HFFc6 (cell line): Measurements from ENCODE around the gene CDH2. TPM values are rescaled to one million over a fixed set of nuclear protein-coding genes. Genes with fewer than 3 reads are reported as not detected.

Experiments
- DNase-seq: peaks from one replicate; pipeline ENCODE4 v3.0.0-alpha.2; 2018
- H3K27ac Mint-ChIP-seq: 2 replicates; pipeline ENCODE4 v1.8.0; 2020; ENCODE audit warnings: mild to moderate bottlenecking, mixed read lengths
- H3K27me3 Mint-ChIP-seq: 2 replicates; pipeline ENCODE4 v1.8.0; 2021; ENCODE audit warnings: mild to moderate bottlenecking, moderate library complexity, mixed read lengths; ENCODE audit not compliant: insufficient read depth
- H3K36me3 Mint-ChIP-seq: 2 replicates; pipeline ENCODE4 v1.8.0; 2021; ENCODE audit warnings: low read depth, mixed read lengths
- H3K4me1 Mint-ChIP-seq: 2 replicates; pipeline ENCODE4 v1.8.0; 2020; ENCODE audit warnings: low read depth, mixed read lengths
- H3K4me3 Mint-ChIP-seq: 2 replicates; pipeline ENCODE4 v1.8.0; 2020; ENCODE audit warnings: mild to moderate bottlenecking, moderate library complexity, mixed read lengths
- H3K9me3 Mint-ChIP-seq: 2 replicates; pipeline ENCODE4 v1.8.0; 2020; ENCODE audit warnings: mild to moderate bottlenecking, mixed read lengths
- total RNA-seq, 6 experiments: library from RNA; stranded (reverse); fragmentation: NEBNext Ultra II Directional; extraction: Animal tissue kit (Norgen Biotek cat#: 25700); gene quantifications; 2 replicates in 1 of 6; 3 replicates in 5 of 6; pipeline ENCODE4 v1.2.3, GENCODE V29; 2021
- TF ChIP-seq, protein P1 (sequence below): fragments of 200-600 bp; sonication (generic); IDR thresholded peaks from 2 replicates; pipeline ENCODE4 v1.5.0; 2021; ENCODE audit warnings: antibody characterized with exemption, mild to moderate bottlenecking

CDH2 gene
- total RNA-seq, 6 experiments from 2014 or later = 194 to 317 (median 206) TPM

DNA sequence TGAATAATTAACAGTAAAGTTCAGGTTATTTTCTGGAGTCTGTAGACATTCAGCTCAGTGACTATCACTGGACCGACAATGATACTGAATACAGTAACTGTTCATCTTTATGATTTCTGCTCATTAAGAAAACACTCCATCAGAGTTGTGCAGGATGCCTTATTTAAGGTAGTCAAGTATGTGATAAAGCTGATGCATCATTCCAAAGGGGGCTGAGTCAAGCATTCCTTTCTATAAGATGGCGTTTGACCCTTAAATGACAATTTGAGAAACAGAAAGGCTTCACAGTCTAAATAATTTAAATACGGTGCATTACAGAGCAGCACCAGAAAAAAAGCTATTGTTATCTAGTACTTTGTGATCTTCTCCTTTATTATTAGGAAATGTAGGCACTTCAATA, 131.1 kb downstream of the CDH2 start:
- Mint-ChIP-seq H3K9me3 (no peaks in the 10 kb centered on the region), H3K36me3 (peaks cover 28% of the 10 kb centered on the region; the same call in 1 of the 2 replicates), H3K4me3 (peak overlapping the region; percentile 73), H3K27ac (peak overlapping the region; percentile 84), H3K4me1 (peaks cover 69% of the 10 kb centered on the region), H3K27me3 (peaks cover 5% of the 10 kb centered on the region)
- DNase-seq = peak; percentile 14
- TF ChIP-seq, protein P1, sequence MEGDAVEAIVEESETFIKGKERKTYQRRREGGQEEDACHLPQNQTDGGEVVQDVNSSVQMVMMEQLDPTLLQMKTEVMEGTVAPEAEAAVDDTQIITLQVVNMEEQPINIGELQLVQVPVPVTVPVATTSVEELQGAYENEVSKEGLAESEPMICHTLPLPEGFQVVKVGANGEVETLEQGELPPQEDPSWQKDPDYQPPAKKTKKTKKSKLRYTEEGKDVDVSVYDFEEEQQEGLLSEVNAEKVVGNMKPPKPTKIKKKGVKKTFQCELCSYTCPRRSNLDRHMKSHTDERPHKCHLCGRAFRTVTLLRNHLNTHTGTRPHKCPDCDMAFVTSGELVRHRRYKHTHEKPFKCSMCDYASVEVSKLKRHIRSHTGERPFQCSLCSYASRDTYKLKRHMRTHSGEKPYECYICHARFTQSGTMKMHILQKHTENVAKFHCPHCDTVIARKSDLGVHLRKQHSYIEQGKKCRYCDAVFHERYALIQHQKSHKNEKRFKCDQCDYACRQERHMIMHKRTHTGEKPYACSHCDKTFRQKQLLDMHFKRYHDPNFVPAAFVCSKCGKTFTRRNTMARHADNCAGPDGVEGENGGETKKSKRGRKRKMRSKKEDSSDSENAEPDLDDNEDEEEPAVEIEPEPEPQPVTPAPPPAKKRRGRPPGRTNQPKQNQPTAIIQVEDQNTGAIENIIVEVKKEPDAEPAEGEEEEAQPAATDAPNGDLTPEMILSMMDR = no peak

DNA sequence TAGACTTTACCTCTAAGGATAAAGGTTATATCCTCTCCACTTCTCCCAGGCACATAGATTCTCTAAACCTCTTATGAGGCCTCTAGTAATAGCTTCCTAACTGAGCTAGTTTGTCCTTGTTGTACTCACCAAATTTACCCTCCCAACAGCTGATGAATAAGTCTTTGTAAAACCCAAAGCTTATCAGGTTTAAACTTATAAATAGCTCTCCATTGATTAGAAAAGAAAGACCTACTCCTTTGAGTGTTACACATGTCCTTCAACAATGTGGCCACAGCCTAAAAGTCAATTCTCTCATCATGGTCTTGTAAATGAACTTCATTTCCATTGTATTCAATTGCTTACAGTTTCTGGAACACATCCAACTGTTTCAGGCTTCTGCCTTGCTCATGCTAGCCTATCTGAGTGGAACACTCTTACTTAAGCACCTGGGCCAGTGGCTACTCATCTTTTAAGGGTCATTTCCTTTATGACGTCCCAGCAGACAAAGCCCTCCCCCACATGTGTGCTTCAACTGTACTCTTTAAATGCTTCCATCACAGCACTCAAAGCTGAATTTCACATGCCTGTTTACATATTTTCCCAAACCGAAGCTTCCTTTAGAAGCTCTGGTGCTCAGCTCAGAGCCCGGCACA, 131.6 kb downstream of the CDH2 start:
- peaks cover 33% of the 10 kb centered on the region; the same call in 1 of the 2 replicates for H3K36me3 Mint-ChIP-seq
- H3K27ac Mint-ChIP-seq = peak overlapping the region; percentile 84
- DNase-seq = peak; percentile 39
- H3K4me1 Mint-ChIP-seq = peaks cover 74% of the 10 kb centered on the region
- peaks cover 5% of the 10 kb centered on the region for H3K27me3 Mint-ChIP-seq
- TF ChIP-seq, protein P1 = no peak
- no peaks in the 10 kb centered on the region for H3K9me3 Mint-ChIP-seq
- peak overlapping the region; percentile 73 for H3K4me3 Mint-ChIP-seq

DNA sequence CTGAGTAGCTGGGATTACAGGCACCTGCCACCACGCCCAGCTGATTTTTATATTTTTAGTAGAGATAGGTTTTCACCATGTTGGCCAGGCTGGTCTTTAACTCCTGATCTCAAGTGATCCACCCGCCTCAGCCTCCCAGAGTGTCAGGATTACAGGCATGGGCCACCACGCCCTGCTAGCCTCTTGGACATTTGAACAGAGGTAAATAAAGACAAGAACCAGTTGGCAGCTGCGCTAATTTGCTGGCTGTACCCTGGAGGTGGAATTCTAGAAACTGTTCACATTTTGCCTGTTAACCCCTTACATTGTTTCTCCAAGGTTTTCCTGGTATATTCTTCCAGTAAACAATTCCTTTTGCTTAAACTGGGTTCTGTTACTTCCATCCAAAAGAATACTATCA, 132.9 kb downstream of the CDH2 start:
- TF ChIP-seq, protein P1 = no peak
- H3K27me3 Mint-ChIP-seq = peaks cover 5% of the 10 kb centered on the region
- H3K27ac Mint-ChIP-seq = no peak overlapping the region; the same call in 1 of the 2 replicates
- no peak for DNase-seq
- no peak overlapping the region for H3K4me3 Mint-ChIP-seq
- peaks cover 30% of the 10 kb centered on the region for H3K36me3 Mint-ChIP-seq
- H3K4me1 Mint-ChIP-seq = peaks cover 87% of the 10 kb centered on the region
- H3K9me3 Mint-ChIP-seq = no peaks in the 10 kb centered on the region

DNA sequence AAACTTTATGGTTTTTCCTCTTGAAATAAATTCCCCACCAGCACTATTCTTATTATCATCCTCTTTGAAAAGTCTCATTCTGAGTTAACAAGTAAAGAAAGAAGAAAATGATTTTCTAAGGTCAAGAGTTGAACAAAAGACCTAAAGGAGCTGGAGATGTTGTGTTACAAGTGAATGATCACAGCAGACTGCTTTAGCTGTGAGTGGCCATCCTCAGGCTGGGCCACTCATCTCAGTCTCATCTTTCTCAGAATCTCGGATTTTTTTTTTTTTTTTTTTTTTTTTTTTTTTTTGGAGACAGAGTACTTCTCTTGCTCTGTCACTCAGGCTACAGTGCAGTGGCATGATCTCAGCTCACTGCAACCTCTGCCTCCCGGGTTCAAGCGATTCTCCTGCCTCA, 133.3 kb downstream of the CDH2 start:
- Mint-ChIP-seq H3K4me3 (no peak overlapping the region), H3K9me3 (no peaks in the 10 kb centered on the region), H3K27ac (peak overlapping the region; percentile 38), H3K36me3 (peaks cover 30% of the 10 kb centered on the region), H3K4me1 (peaks cover 87% of the 10 kb centered on the region), H3K27me3 (peaks cover 5% of the 10 kb centered on the region)
- no peak for DNase-seq
- TF ChIP-seq, protein P1 = no peak

DNA sequence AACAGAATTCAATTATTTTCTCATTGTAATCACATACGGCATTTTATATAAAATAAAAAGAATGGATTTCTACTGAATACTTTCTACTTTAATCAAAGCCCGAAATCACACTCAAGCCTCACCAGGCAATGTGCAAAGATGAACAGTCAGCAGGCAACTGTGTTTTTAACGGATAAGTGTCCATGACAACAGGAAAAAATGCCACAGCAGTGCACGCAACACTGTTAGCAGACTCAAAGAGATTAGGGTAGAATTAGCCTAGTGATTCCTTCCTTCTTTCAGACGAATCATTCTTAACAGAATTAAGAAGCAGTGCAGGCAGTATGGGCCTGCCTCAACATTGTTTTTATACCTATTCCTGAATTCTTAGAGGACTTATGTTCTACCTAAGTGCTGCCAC, 135.6 kb downstream of the CDH2 start:
- TF ChIP-seq, protein P1 = no peak
- H3K27ac Mint-ChIP-seq = peak overlapping the region; percentile 73; the same call in 1 of the 2 replicates
- peaks cover 27% of the 10 kb centered on the region for H3K36me3 Mint-ChIP-seq
- no peaks in the 10 kb centered on the region for H3K9me3 Mint-ChIP-seq
- peaks cover 9% of the 10 kb centered on the region; the same call in 1 of the 2 replicates for H3K27me3 Mint-ChIP-seq
- peaks cover 90% of the 10 kb centered on the region for H3K4me1 Mint-ChIP-seq
- peak; percentile 69 for DNase-seq
- H3K4me3 Mint-ChIP-seq = no peak overlapping the region; the same call in 1 of the 2 replicates
